ENCODE results near the gene FAM161A.

FAM161A gene

GRCh38 chr2:61834893-61835292, 19.0 kb downstream of the FAM161A start (continued):
- TF ChIP-seq ZBTB26 (tag by site-specific recombination; optimal IDR thresholded peaks at IDR 0.05) (no peak), SCRT1 (tag by site-specific recombination; IDR thresholded peaks at IDR 0.05; ENCODE audit: borderline replicate concordance) (no peak), ZNF571 (tag by site-specific recombination; IDR thresholded peaks at IDR 0.05) (no peak), ZNF426 (tag by site-specific recombination; IDR thresholded peaks at IDR 0.05) (no peak), ZNF843 (tag by site-specific recombination; IDR thresholded peaks at IDR 0.05) (no peak), ZNF658 (tag by site-specific recombination; IDR thresholded peaks at IDR 0.05) (no peak), ZSCAN16 (tag by site-specific recombination; IDR thresholded peaks at IDR 0.05) (no peak), ZNF302 (tag by site-specific recombination; IDR thresholded peaks at IDR 0.05; ENCODE audit: low read depth) (no peak)

- TF ChIP-seq ZNF146 (tag by site-specific recombination; IDR thresholded peaks at IDR 0.05) (peak; percentile 90), ZNF580 (tag by site-specific recombination; IDR thresholded peaks at IDR 0.05) (0 out of 2 replicates have a peak, but pooled peaks have one; percentile 32), TSHZ1 (tag by site-specific recombination; IDR thresholded peaks at IDR 0.05; ENCODE audit: borderline replicate concordance) (no peak)
- Histone ChIP-seq H3K4me1 (ENCODE audit: control insufficient read depth, insufficient read depth, low read length) (no peaks in the 10 kb centered on the region), H3K4me3 (ENCODE audit: low read depth, low read length) (no peak overlapping the region), H3K9me3 (ENCODE audit: control insufficient read depth, insufficient read depth, low read depth, low read length) (no peaks in the 10 kb centered on the region), H3K27ac (ENCODE audit: extremely low read depth, low read depth, low read length) (no peak overlapping the region), H3K36me3 (ENCODE audit: control insufficient read depth in 2 of 2, insufficient read depth in 1 of 2, low read length in 2 of 2) (peaks cover 13 to 23% of the 10 kb centered on the region in 2 experiments; a peak in 2 of 3 replicates)
- ChIA-PET POLR2A (no interaction called here), CTCF (interaction anchor here (0.7 kb wide), 1 partner anchor 72 kb away, joined by 4 read pairs; no protein-coding TSS in a partner anchor)
Observed at GRCh38 chr2:61833971-61834370, 19.9 kb downstream of the FAM161A start.

- Histone ChIP-seq H3K4me1 (ENCODE audit: control insufficient read depth, insufficient read depth, low read length) (no peaks in the 10 kb centered on the region), H3K9me3 (ENCODE audit: control insufficient read depth, insufficient read depth, low read depth, low read length) (no peaks in the 10 kb centered on the region), H3K4me3 (ENCODE audit: low read depth, low read length) (no peak overlapping the region), H3K27ac (ENCODE audit: extremely low read depth, low read depth, low read length) (no peak overlapping the region), H3K36me3 (ENCODE audit: control insufficient read depth in 2 of 2, insufficient read depth in 1 of 2, low read length in 2 of 2) (peaks cover 13 to 21% of the 10 kb centered on the region in 2 experiments; a peak in 2 of 3 replicates)
- CTCF ChIA-PET, result interaction anchor here (0.8 kb wide), 1 partner anchor 524 kb away, joined by 4 read pairs; no protein-coding TSS in a partner anchor
- POLR2A ChIA-PET, result no interaction called here
- TF ChIP-seq ZFP41 (tag by site-specific recombination; IDR thresholded peaks at IDR 0.05; ENCODE audit: borderline replicate concordance) (no peak), ZNF341 (tag by site-specific recombination; IDR thresholded peaks at IDR 0.05; ENCODE audit: low read depth) (0 out of 2 replicates have a peak, but pooled peaks have one; percentile 10), ZIC2 (tag by site-specific recombination; IDR thresholded peaks at IDR 0.05) (peak; percentile 85)
Observed at GRCh38 chr2:61832183-61832841, 21.5 kb downstream of the FAM161A start.

- CTCF ChIA-PET, result no interaction called here
Observed at GRCh38 chr2:61822255-61822654, 31.6 kb downstream of the FAM161A start.

More at GRCh38 chr2:61822255-61822654, 31.6 kb downstream of the FAM161A start:
- H3K4me1 ChIP-seq (ENCODE audit: control insufficient read depth, insufficient read depth, low read length), result no peaks in the 10 kb centered on the region
- H3K36me3 ChIP-seq (ENCODE audit: control insufficient read depth in 2 of 2, insufficient read depth in 1 of 2, low read length in 2 of 2), result 0 out of 3 replicates have a peak, but pooled peaks cover 0 to 3% of the 10 kb centered on the region in 2 experiments
- no peaks in the 10 kb centered on the region for H3K9me3 ChIP-seq (ENCODE audit: control insufficient read depth, insufficient read depth, low read depth, low read length)
- no peak overlapping the region for H3K27ac ChIP-seq (ENCODE audit: extremely low read depth, low read depth, low read length)
- no peak overlapping the region for H3K4me3 ChIP-seq (ENCODE audit: low read depth, low read length)
- no peak for TF ChIP-seq ZBTB26 (tag by site-specific recombination; optimal IDR thresholded peaks at IDR 0.05)
- POLR2A ChIA-PET, result no interaction called here

Data from HEK293 (cell line).